ENCODE measurements around the gene UBE2F. TPM values are rescaled to one million over a fixed set of nuclear protein-coding genes. Genes with fewer than 3 reads are reported as not detected.

The UBE2F gene
- 73.1 and 79.8 TPM in 2 replicates for total RNA-seq (2016; rRNA removed; fragmentation: Illumina TruSeq; extraction: Trizol)
- 177 and 237 TPM in 2 replicates for total RNA-seq (2016; cell fraction: cytosol; rRNA removed; fragmentation: Illumina TruSeq; extraction: Trizol; ENCODE audit: low read depth)
- total RNA-seq (2016; cell fraction: insoluble cytoplasmic fraction; rRNA removed; fragmentation: Illumina TruSeq; extraction: Trizol) = 65.1 and 76.9 TPM in 2 replicates
- 185 and 204 TPM in 2 replicates for total RNA-seq (2016; cell fraction: membrane; rRNA removed; fragmentation: Illumina TruSeq; extraction: Trizol)
- 34.3 and 36.3 TPM in 2 replicates for total RNA-seq (2016; cell fraction: nucleus; rRNA removed; fragmentation: Illumina TruSeq; extraction: Trizol)
- 27.3 and 35.4 TPM in 2 replicates for polyA plus RNA-seq (2011; rRNA removed)
- 41.8 and 45.9 TPM in 2 replicates for polyA plus RNA-seq (2011; cell fraction: cytosol; rRNA removed)
- 13.6 and 17.3 TPM in 2 replicates for polyA plus RNA-seq (2011; cell fraction: nucleus; rRNA removed)
- 40.6 and 43.1 TPM in 2 replicates for polyA plus RNA-seq (2012)
- 290 and 368 TPM in 2 replicates for polyA plus RNA-seq (2016; cell fraction: cytosol; fragmentation: Illumina TruSeq; extraction: Trizol; ENCODE audit: low read depth)
- 92.1 and 108 TPM in 2 replicates for polyA plus RNA-seq (2016; cell fraction: insoluble cytoplasmic fraction; fragmentation: Illumina TruSeq; extraction: Trizol; ENCODE audit: low read depth)
- polyA plus RNA-seq (2016; cell fraction: membrane; fragmentation: Illumina TruSeq; extraction: Trizol; ENCODE audit: low read depth) = 202 and 262 TPM in 2 replicates
- 52.7 and 59.5 TPM in 2 replicates for polyA plus RNA-seq (2016; cell fraction: nucleus; fragmentation: Illumina TruSeq; extraction: Trizol; ENCODE audit: insufficient read depth, low read depth)
- 12.1 and 13.1 TPM in 2 replicates for polyA minus RNA-seq (2011; rRNA and poly(A)+ RNA removed; ENCODE audit: low replicate concordance)
- polyA minus RNA-seq (2011; cell fraction: cytosol; rRNA and poly(A)+ RNA removed) = 14.9 and 15.7 TPM in 2 replicates
- polyA minus RNA-seq (2011; cell fraction: nucleus; rRNA and poly(A)+ RNA removed) = 29.1 and 31.0 TPM in 2 replicates
- Bru-seq, nascent RNA = percentile 85 among the genes with signal in this experiment
- BruChase-seq, experiment 1, labeled RNA remaining after a 6-hour chase = percentile 97 among the genes with signal in this experiment
- percentile 94 among the genes with signal in this experiment for BruChase-seq, experiment 2, labeled RNA remaining after a 2-hour chase
- long read RNA-seq, experiment 1, transcript UBE2F-201 (10 exons, 2,009 nt) = major isoform, 61 of 91 reads
- long read RNA-seq, experiment 1, partial matches to known transcripts = 6 of 91 reads
- long read RNA-seq, experiment 1, other reads (novel, unspliced or antisense) = 15 of 91 reads
- long read RNA-seq, experiment 2, transcript UBE2F-201 (10 exons, 2,009 nt) = major isoform, 38 of 97 reads
- long read RNA-seq, experiment 2, transcript UBE2F-220 (2 exons, 1,458 nt) = minor isoform, 7 of 97 reads
- long read RNA-seq, experiment 2, partial matches to known transcripts = 14 of 97 reads
- long read RNA-seq, experiment 2, other reads (novel, unspliced or antisense) = 32 of 97 reads

- BruUV-seq (replicated peaks) = no TSS peak
- peak; percentile 95 for DNase-seq (ENCODE audit: low spot score)
- FAIRE-seq = peak; percentile 84
- H3K4me1 ChIP-seq (ENCODE audit: insufficient read depth, low read length) = peaks cover 43% of the 10 kb centered on the region
- peaks cover 0 to 16% of the 10 kb centered on the region in 2 experiments; a peak in 3 of 5 replicates for H3K27me3 ChIP-seq (ENCODE audit: control insufficient read depth in 1 of 2, insufficient read depth in 2 of 2, low read length in 2 of 2)
- peak; percentile 93 for ATAC-seq
- peak within 1 kb of the TSS; percentile 29 for H2AFZ ChIP-seq (ENCODE audit: low read length)
- H3K36me3 ChIP-seq (replicated peaks in 1 of 2; ENCODE audit: control insufficient read depth in 1 of 2, insufficient read depth in 2 of 2, low read length in 2 of 2) = no peaks in the 10 kb centered on the region; a peak in 1 of 5 replicates
- ChIA-PET CTCF (ENCODE audit: low intra/inter-chr PET ratio, low total read pairs) (no interaction called here), POLR2A (no interaction called here)
- H3K79me2 ChIP-seq (ENCODE audit: insufficient read depth, low read length) = peaks cover 44% of the 10 kb centered on the region
- peak within 1 kb of the TSS; percentile 89 to 99 (median 92) for H3K4me3 ChIP-seq (replicated peaks in 1 of 3; ENCODE audit: insufficient read depth in 1 of 3, low read depth in 2 of 3, low read length in 3 of 3)
- peak within 1 kb of the TSS; percentile 83 for H3K9ac ChIP-seq (ENCODE audit: insufficient read depth, low read depth, low read length)
- peaks cover 24% of the 10 kb centered on the region for H4K20me1 ChIP-seq (ENCODE audit: insufficient read depth, low read length)
- H3K9me3 ChIP-seq (ENCODE audit: low read length) = peaks cover 14% of the 10 kb centered on the region
- H3K27ac ChIP-seq (ENCODE audit: extremely low read length, insufficient read depth, low read length) = peak within 1 kb of the TSS; percentile 45
- WGBS (ENCODE audit: low lambda C conversion rate) = under 1% methylated on average over 42 of the region's 123 CpGs
- intact Hi-C loops (cut with micrococcal nuclease; ENCODE audit: unreplicated experiment) (loop anchor here (1.0 to 5.0 kb wide), 3 partner anchors 11 to 140 kb away; partner anchors contain the start of gene SCLY), in situ Hi-C loops (cut with HindIII; ENCODE audit: extremely low pct_ligation_motif_present, low pct_unique_long_range_greater_than_20kb) (loop anchor here (5.0 kb wide), 1 partner anchor 95 kb away; the partner anchor contains the start of gene SCLY)
- peak within 1 kb of the TSS; percentile 96 for H3K4me2 ChIP-seq (ENCODE audit: low read depth, low read length)
- TF ChIP-seq MEIS1 (CRISPR knock-in tag; IDR thresholded peaks at IDR 0.05; ENCODE audit: borderline replicate concordance) (no peak), ZNF205 (CRISPR knock-in tag; IDR thresholded peaks at IDR 0.05) (0 out of 2 replicates have a peak, but pooled peaks have one; percentile 43), ZNF335 (CRISPR knock-in tag; IDR thresholded peaks at IDR 0.05) (peak; percentile 53; the same call in 1 of the 2 replicates), TCF7L2 (IDR thresholded peaks at IDR 0.05; ENCODE audit: low read depth, low read length) (no peak), ADNP (CRISPR knock-in tag; IDR thresholded peaks at IDR 0.05) (no peak), FOXO4 (CRISPR knock-in tag; conservative IDR thresholded peaks at IDR 0.05) (no peak)
Measured at GRCh38 chr2:237966565-237967462, at the start of gene UBE2F. TSS of gene UBE2F (plus strand) at chr2:237967014. CDS start at chr2:237973108, 6,094 bp downstream.
